Left kidney (tissue), 2 donors: Measurements from ENCODE around the gene ABI3. TPM values are rescaled to one million over a fixed set of nuclear protein-coding genes. Genes with fewer than 3 reads are reported as not detected.

Source experiments
- DNase-seq: peaks from one replicate; pipeline ENCODE4 v3.0.0-alpha.2; 2013
- polyA plus RNA-seq: library from polyadenylated mRNA; unstranded; fragments of 120-200 nt; gene quantifications from one replicate; pipeline ENCODE4 v1.2.1, GENCODE V29; 2013; ENCODE audit not compliant: insufficient read length

ABI3 gene
- polyA plus RNA-seq, 1 donor = 4.2 TPM

DNA sequence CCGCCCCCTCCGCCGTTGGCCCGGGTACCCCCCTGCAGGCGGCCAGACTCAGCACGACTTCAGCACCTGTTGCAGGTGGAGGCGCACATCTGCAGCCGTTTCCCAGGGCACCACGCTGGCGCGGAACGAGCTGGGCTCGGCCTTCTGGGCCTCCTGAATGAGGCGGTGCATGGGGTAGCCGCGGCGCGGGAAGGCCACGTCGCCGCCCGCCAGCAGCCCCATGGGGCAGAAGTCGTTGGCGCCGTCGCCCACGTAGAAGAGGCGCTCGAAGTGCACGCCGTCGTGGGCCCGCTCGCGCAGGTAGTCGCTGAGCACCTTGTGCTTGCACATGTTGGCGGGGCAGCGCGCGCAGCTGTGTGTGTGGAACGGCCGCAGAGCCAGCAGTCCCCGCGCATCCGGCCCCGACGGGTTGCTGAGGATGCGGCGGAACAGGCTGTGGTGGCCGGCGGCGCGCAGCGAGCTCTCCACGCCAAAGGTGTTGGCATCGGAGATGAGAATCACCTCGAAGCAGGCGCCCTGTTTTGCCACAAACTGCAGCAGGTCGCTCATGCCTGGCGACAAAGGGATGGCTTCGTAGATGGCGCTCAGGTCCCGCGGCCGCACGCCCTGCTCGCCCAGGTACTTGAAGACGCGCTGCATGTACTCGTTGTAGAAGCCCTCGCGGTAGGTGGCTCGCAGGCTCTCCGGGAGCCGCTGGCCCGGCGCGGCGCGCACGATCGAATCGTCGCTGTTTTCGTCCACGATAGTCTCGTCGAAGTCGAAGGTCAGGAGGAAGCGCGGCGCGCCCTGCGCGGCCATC lies 13.9 kb downstream of the ABI3 start:
- DNase-seq = no peak

DNA sequence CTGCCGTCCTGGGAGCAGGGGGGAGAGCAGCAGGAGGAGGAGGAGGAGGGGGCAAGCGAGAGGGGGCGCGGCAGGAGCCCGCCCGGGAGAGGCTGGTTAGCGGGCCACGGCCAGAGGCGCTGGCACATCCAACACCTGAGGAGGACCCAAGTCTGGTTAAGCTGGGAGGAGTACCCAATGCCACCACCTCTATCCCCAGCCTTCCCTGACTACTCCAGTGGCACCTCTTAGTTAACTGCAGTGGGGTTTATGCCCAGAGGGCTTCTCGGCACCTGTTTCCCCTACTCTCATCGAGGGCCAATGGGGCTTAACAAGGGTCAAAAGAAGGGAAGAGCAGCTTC lies 14.5 kb downstream of the ABI3 start:
- DNase-seq = no peak

DNA sequence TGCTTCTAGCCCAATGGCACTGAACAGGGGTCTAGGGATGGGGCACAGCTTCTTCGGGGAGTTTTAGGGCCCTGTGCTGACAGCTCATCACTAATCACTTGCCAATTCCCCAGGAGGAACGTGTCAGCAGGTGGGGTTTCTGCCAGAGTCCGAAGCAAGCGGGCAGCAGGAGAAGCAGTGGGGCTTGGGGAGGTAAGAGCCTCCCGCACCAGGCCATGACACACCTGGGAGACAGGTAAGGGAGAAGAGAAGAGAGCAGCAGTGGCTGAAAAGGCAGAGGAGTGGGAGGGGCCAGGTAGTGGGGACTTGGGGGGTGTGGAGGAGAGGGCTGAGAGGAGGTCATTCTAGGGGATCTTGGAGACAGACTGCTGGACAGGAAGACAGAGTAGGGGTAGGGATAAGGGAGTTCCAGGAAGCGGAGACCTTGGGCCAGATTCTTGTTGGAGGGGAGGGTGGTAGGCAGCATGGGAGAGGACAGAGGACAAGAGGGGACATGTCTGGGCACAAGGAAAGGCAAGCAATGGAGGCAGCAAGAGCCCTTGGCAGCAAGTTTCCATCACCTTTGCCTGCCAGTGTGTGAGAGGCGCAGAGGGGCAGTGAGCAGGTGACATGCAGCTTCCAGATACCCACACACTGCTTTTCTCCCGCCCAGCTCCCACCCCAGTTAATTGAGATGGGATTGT lies 15.2 kb downstream of the ABI3 start:
- no peak for DNase-seq

DNA sequence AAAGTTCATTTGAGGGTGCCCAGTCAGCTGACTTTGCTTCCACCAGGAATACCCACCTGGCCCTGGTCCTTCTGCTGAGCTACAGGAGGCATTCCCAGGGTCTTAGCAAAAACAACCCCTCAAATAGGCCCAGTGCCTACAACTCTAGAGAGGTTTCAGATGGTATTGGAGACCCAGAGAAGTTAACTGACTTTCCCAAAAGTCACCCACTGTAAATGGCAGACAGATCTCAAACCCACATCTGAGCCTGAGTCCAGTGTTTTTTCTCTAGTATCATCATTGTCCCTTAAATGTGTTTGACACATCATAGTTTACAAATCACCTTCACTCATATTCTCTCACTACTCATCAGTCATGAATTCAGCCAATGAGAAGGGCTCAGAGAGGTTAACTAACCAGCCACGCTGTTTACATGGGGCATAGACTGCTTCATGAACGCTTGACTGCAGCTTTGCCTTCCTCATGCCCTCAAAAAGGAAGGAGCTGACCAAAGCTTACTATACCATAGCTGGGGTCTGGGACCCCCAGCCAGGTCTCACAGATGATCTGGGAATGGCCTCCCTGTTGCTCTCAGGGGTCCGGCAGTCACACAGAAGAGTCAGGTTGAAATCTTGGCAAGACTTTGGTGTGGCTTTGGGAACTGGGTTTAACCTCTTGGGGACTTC lies 16.4 kb downstream of the ABI3 start:
- no peak for DNase-seq

DNA sequence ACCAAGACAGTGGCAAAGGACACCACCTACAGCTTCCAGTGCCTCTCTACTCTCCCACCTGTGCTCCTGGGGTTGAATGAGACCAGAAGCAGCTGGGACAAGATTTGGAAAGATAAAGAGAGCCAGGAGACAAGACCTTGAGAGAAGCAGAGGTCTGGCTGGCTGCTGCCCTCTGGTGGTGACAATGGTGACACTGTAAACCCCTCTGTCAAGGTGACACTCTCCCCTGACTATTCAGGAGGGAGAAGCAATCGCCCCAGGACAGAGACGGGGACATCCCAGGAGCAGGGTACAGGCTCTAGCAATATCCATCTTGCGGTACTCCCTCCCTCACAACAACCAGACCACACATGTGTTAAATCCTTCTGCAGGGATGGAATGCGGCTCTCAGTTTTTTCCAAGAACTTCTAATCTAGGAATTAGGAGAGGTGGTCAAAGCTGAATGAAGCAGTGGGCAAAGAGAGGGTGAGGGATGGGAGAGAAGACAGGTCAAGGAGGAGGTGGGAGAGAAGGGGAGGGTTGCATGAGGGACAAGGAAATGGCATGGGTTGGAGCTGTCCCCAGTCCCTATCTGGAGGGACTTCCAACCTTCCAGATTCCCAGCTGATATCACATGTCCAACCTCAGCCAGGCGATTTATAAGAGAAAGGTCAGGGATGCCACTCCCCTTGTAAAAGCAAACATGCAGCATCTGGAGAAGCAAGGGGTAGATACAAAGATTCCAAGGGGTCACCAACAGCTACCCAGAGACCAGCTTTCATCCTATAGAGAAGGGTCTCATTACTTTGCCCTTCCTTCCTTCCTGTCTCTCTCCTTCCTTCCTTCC lies 17.1 kb downstream of the ABI3 start:
- DNase-seq = peak; percentile 73

DNA sequence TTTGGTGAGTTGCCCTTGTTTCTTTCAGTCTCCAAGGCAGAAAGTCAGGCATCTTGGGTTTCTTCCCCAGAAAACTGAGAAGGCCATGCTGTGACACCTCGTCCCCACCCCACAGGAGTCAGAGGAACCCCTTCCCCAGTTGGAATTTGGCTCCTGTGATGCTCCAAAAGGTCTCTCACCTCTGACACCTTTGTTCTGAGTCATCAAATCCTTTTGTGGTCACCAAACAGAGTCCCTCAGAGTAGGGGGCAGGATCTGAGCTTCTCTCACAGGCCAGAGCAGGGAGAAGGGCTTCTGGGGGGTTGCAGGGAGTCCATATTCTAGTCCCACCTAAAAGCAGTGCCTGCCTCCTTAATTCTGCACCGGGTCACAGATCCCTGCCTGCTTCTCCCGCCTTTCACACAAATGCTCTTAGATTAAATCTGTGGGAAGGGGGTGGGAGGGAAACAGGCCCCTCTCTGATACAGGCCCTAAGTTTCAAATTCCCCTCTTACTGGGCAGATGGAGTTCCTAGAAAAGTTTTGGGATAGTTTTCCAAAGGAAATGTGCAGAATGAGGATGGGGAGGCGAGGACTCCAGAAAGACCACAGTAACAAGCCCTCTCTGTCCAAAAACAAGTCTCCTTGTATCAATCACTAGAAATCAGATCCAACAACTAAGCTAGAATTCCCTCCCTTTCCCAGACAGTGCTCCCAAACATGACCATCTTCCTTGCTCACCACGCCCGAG lies 18.7 kb downstream of the ABI3 start:
- DNase-seq = no peak

DNA sequence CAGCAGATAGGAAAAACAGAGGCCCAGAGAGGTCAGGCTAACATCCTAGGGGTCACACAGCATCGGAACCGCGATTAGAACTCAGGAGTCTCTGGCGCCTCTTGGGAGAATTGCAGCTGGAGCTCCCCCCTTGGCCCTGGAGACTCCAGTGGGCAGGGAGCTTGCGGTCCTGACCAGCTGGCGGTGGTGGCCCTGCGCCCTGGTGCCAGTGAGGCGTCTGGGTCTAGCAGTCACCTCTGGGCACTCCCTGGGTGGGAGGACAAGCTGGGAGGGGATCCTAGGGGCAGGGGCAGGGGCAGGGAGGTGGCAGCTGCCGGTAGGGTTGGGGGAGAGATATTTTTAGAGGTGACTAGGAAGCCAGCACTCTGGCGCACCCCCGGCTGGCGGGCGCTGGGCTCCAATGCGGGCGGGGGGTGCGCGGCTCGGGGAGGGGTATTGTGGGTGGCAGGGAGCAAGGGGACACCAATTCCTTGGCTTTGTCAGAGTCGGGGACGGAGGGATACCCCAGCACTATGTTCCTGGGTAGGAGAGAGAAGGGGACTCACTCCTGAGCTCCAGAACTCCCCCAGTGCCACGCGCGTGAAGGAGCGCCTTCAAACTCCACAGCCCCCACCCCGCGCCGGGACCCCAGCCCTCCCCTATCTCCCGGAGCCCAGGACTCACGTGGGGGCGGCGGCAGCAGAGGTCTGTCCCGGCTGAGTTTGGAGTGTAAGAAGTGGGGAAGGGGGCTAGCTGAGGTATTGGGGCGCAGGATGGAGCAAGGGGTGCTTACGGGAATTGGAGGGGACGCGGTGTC lies 19.5 kb downstream of the ABI3 start:
- no peak for DNase-seq

DNA sequence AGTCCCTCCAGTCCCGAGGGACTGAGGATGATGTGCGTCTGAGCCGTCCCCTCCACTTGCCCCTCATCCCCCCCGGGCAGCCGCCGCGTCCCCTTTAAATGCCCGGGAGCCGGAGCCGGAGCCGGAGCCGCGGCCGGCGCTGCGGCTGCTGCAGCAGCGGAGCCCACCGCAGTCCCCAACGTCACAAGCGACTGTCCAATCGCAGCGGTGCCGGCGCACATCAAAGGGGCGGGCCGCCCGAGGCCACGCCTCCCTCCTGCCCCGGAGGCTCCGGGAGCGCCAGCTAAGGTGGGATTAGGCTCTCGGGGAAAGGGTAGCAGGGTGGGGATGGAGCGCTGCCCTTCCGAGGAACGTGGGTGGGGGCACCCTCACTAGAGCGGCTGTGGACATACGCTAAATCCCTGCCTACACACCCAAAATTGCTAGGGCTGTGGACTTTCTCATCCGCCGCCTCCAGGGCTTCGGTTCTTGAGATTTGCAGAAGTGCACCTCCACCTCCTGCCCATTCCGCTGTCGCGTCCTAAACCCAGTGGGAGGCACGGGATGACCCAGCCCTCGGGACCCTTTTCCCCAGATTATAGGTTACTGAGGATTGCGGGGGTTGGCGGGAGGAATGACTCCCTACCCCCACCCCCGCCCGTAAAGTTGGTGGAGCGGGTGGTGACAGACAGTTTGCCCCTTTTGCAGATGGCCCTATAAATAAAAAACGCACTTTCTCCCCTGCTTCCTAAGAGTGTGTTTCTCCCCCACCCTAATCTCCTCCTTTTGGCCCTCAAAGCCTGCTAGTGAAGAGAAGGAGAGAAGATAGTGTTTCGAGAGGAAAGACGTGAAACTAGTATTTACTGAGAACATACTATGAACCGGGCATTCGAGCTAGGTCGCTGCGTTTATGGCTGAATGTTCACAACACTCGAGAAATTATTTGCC lies 20.4 kb downstream of the ABI3 start, which contains the start of gene PHOSPHO1:
Gene PHOSPHO1 (minus strand): TSS at position 152 of the 927 bp plus-strand sequence. CDS start 4,096 bp downstream, outside the sequence.
- DNase-seq = peak; percentile 83

DNA sequence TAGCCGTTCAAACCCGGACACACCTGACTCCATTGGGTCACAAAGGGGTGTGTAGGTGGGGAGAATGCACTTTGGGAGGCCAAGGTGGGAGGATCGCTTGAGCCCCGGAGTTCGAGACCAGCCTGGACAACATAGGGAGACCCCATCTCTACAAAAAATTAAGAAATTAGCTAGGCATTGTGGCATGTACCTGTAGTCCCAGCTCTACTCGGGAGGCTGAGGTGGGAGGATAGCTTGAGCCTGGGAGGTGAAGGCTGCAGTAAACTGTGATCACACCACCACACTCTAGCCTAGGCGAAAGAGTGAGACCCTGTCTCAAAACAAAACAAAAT lies 21.0 kb downstream of the ABI3 start:
- no peak for DNase-seq

DNA sequence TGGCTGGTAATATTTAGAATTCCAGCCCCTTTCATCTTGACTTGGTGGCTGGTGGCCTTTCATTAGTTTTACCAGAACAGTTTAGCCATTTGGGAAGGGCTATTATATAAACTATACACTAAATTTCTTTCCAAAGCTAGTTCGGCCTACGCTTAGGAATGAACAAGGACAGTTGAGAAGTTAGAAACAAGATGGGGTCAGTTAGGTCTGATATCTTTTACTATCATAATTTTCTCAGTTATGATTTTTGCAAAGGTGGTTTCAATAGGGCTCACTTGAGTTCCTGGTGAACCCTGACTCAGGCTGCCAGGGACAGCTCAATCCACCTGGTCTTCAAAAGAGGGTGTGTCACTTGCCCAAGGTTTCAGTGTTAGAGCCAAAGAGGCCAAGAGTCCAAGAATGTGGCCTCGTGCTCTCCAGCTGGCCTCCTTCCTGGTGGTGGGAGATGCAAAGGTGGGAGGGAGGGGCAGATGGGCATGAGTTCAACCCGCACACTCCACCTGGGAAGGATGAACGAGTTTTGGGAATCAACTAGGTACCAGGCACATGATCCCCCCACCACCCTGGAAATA lies 24.1 kb downstream of the ABI3 start:
- no peak for DNase-seq

DNA sequence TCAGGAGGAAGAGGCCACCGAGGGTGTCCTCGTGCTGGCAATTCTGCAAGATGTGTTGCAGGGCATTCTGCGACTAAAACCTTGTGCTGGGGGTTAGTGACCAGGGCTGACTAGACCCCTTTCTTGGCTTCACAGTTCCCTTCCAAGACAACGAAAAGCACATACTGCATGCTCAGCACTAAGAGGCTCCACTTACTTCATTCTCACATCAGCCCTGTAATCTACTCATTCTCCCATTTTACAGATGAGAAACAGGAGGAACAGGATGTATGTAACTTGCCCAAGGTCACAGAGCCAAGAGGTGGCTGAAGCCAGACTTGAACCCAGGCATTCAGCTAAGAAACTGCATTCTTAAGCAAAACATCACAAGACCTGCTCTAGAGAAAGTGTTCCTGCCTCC lies 25.4 kb downstream of the ABI3 start:
- no peak for DNase-seq

DNA sequence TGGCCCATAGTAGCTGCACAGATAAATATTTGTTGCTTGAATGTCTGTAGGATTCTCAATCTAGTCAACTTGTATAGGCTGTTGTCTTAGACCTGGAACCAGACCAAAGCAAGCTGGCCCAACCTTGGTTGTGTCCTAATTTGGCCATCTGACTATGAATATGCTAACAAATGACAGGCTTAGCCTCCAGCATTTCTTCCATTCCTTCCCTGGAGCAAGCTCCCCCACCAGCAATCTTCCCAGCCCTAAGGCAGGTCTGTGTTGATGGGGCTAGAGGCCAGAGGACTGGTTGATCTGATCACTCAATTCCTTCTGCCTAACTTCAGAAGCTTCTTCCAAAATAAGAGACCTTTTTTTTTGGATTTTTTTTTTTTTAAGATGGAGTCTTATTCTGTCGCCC lies 29.5 kb downstream of the ABI3 start:
- DNase-seq = no peak

DNA sequence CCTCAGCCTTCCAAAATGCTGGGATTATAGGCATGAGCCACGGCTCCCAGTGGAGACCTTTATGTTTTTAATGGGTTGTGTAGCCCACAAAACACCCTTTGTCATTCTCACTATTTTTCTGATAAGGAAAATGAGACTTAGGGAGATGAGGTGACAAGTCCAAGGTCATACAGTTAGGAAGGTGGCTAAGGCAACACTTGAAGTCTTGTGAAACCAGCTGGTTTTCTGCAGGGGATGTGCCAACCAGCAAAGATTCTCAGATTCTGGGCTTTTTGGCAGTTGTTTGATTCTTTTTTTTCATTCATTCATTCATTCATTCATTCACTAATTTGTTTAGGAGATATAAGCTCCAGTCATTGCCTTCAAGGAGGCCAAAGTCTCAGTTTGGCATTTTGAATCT lies 30.1 kb downstream of the ABI3 start:
- no peak for DNase-seq

DNA sequence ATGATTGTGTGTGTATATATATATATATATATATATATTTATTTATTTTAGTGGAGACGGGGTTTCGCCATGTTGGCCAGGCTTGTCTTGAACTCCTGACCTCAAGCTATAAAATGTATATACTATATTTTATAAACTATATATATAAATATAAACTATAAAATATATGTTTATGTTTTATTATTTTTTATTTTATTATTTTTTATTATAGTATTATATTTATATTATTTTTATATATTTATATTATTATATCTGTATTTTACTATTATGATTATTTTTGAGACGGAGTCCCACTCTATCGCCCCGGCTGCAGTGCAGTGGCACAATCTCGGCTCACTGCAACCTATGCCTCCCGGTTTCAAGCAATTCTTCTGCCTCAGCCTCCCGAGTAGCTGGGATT lies 30.5 kb downstream of the ABI3 start:
- DNase-seq = no peak

DNA sequence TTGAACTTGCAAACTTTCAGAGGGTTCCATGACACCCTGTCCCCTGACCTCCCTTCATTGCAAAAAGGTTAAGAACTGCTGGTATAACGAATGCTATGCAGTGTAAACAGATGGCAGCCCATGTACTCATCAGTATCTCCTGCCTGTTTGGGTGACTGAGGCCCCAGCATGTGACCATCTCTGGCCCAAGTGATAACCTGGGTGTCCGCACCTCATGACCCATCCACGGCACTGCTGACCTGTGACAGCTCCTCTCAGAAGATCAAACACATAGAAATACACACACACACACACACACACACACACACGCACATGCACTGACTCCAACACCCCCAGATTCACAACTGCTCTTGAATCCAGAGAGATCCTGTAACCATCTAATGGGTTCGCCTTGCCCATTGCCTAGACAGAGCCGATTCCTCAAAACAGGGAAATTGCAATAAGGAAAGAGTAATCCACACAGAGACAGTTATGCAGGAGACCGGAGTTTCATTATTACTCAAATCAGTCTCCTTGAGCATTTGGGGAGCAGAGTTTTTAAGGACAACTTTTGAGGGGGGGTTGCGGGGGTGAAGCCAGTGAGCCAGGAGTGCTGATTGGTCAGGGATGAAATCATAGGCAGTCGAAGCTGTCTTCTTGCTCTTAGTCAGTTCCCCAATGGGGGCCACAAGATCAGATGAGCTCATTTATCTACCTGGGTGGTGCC lies 31.3 kb downstream of the ABI3 start:
- DNase-seq = no peak

DNA sequence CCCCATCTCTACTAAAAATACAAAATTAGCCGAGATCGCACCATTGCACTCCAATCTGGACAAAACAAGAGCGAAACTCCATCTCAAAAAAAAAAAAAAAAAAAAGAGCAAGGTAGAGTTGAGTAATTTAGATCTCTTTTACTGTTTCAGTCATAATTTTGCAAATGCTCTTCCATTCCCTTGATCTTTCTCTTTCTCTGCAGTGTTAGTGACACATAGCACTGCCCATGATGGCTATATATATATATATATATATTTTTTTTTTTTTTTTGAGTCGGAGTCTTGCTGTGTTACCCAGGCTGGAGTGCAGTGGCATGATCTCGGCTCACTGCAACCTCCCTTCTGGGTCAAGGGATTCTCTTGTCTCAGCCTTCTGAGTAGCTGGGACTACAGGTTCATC lies 32.3 kb downstream of the ABI3 start:
- no peak for DNase-seq

DNA sequence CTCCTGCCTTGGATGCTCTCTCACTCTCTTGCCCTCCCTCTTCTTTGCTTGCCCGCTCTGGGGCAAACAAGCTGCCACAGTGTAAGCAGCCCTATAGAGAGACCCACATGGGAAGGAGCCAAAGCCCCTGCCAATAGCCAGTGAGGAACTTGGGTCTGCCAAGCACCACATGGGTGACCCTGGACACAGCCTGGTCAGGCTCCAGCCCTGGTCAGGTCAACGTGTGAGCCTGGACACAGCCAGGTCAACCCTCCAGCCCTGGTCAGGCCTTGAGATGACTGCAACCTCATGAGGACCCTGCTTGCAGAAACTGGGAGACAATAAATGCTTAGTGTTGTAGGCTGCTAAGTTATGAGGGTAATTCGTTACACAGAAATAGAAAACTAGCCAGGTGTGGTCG lies 34.3 kb downstream of the ABI3 start:
- DNase-seq = no peak

DNA sequence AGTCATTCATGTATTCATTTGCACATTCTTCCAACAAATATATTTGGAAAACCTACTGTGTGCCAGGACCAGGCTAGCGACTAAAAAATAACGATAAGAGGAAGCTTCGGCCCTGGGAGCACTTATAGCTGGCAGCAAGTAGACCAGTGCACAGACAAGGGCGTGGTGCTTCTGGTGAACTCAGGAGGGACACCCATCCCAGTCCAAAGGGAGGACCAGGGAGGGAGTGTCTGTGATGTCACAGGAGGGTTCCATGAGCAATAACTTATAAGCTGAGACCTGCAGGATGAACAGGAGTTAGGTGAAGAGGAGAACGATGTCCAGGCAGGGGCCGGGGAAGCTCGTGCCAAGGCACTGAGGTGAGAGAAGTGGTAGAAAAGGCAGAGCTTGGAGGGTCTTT lies 37.4 kb downstream of the ABI3 start:
- no peak for DNase-seq

DNA sequence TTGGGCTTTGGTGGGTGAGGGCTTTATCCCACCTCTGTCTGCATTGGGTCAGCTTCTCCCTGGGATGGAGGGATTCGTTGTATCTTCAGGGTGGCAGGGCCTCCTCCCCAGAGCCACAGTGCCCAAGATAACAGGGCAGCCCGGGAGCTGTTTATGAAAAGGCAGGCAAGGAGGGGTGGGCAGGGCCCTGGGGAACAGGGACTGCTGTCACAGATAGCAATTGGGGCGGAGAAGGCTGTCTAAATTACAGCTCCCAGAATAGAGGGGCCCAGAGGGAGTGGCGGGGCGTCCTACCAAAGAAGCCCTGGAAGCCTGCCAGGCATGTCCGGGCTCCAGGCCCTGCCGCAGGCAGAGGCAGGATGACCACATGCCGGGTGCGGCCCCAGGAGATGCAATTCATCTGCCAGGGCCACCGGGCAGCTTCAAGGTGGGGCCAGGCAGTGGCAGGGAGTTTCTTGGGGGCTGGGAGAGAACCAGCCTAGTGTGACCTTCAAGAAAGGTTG lies 38.8 kb downstream of the ABI3 start:
- no peak for DNase-seq
